K562 (cell line): ENCODE measurements around the gene MGAT4B. TPM values are rescaled to one million over a fixed set of nuclear protein-coding genes. Genes with fewer than 3 reads are reported as not detected.

Source experiments
- ATAC-seq: fragments of 200-7000 bp; cut with Tn5 transposase; 3 replicates; pipeline ENCODE4 v1.9.1; 2020; ENCODE audit warnings: moderate library complexity
- BruUV-seq: library from RNA; stranded (reverse); fragments of 400-500 nt; replicated peaks from 2 replicates; lab custom pipeline; 2021; lab: Mats Ljungman, UMichigan
- CTCF ChIA-PET: fragments of 300-600 bp; formaldehyde crosslinking; extraction: SDS; loops from one replicate; lab custom pipeline; 2021; ENCODE audit warnings: low intra/inter-chr PET ratio; lab: Yijun Ruan, JAX
- POLR2A ChIA-PET: fragments of 300-600, 350-650 bp; sonication (Branson Sonifier 250); formaldehyde crosslinking; extraction: SDS; loops from one replicate; lab custom pipeline; 2021; ENCODE audit warnings: antibody characterized with exemption, inconsistent platforms; lab: Yijun Ruan, JAX
- DNase-seq, 4 experiments: peaks; one replicate each; pipeline versions ENCODE4 v3.0.0 to v3.0.0-alpha.2; 2011 to 2018; ENCODE audit warnings: low spot score in 3 of 4, mixed read lengths in 3 of 4; ENCODE audit errors: extremely low read depth in 1 of 4
- FAIRE-seq: peaks from 2 replicates; lab custom pipeline; 2011; peaks lifted over from hg19 to GRCh38; lab: Jason Lieb, UNC
- H2AFZ ChIP-seq: 2 replicates; pipeline ENCODE4 v1.6.0; 2011; ENCODE audit warnings: low read depth, low read length, control low read depth, inconsistent platforms
- H3K27ac ChIP-seq: fragments of 200-600 bp; 3 replicates; pipeline ENCODE4 v1.8.0; 2011; ENCODE audit warnings: low read depth, mild to moderate bottlenecking, control low read depth, inconsistent platforms, low read length, moderate library complexity, mixed read lengths; ENCODE audit errors: extremely low read depth
- H3K27me3 ChIP-seq, 2 experiments: fragments of 300-600 bp in 1 of 2; 2 replicates in 1 of 2; 3 replicates in 1 of 2; pipeline versions ENCODE4 v1.6.0 to v1.8.0; 2011; ENCODE audit warnings: inconsistent platforms in 2 of 2, low read length in 2 of 2, mild to moderate bottlenecking in 1 of 2, mixed read lengths in 1 of 2, moderate library complexity in 1 of 2; ENCODE audit not compliant: control insufficient read depth in 2 of 2, insufficient read depth in 2 of 2
- H3K36me3 ChIP-seq: fragments of 300-600 bp; 3 replicates; pipeline ENCODE4 v1.8.0; 2011; ENCODE audit warnings: mild to moderate bottlenecking, low read length, inconsistent platforms; ENCODE audit not compliant: control insufficient read depth, insufficient read depth
- H3K4me1 ChIP-seq, 2 experiments: fragments of 200-600 bp in 1 of 2; replicated peaks in 1 of 2; 2 replicates in 1 of 2; 3 replicates in 1 of 2; pipeline versions ENCODE4 v1.5.1 to v1.8.0; 2011; ENCODE audit warnings: inconsistent platforms in 2 of 2, low read length in 2 of 2, mild to moderate bottlenecking in 1 of 2, mixed read lengths in 1 of 2, moderate library complexity in 1 of 2; ENCODE audit not compliant: control insufficient read depth in 2 of 2, insufficient read depth in 2 of 2
- H3K4me2 ChIP-seq: 2 replicates; pipeline ENCODE4 v1.6.1; 2011; ENCODE audit warnings: low read length, control low read depth, inconsistent platforms, mixed read lengths; ENCODE audit not compliant: insufficient read depth
- H3K4me3 ChIP-seq: fragments of 200-600 bp; sonication (generic), shearing (Covaris generic); 2 replicates; pipeline ENCODE4 v1.5.1; 2016; ENCODE audit warnings: control low read depth, inconsistent platforms
- H3K79me2 ChIP-seq: fragments of 200-600 bp; 3 replicates; pipeline ENCODE4 v1.8.0; 2011; ENCODE audit warnings: low read length, inconsistent platforms; ENCODE audit not compliant: control insufficient read depth, insufficient read depth
- H3K9ac ChIP-seq, 2 experiments: 2 replicates each; pipeline versions ENCODE4 v1.6.0 to v1.6.1; 2011; ENCODE audit warnings: low read depth in 2 of 2, low read length in 2 of 2, control low read depth in 1 of 2, inconsistent platforms in 1 of 2, mild to moderate bottlenecking in 1 of 2, mixed read lengths in 1 of 2; ENCODE audit not compliant: insufficient read depth in 1 of 2
- H3K9me1 ChIP-seq: one replicate; pipeline ENCODE4 v1.6.0; 2011; ENCODE audit warnings: inconsistent platforms, mild to moderate bottlenecking, low read length, moderate library complexity; ENCODE audit not compliant: control insufficient read depth, insufficient read depth
- H3K9me3 ChIP-seq: replicated peaks from 2 replicates; pipeline ENCODE4 v1.5.1; 2011; ENCODE audit warnings: low read depth, low read length, inconsistent platforms; ENCODE audit not compliant: control insufficient read depth, insufficient read depth
- H4K20me1 ChIP-seq: replicated peaks from 2 replicates; pipeline ENCODE4 v1.6.1; 2011; ENCODE audit warnings: low read length, inconsistent platforms, mixed read lengths; ENCODE audit not compliant: control insufficient read depth, insufficient read depth
- EP300 ChIP-seq: IDR thresholded peaks from 2 replicates; pipeline ENCODE4 v1.6.1; 2012; ENCODE audit warnings: low read length, improper control_type of control experiment
- HDAC1 ChIP-seq, 2 experiments: fragments of 450-650 bp; IDR thresholded peaks; 2 replicates each; pipeline ENCODE4 v1.6.1; 2016 to 2017; ENCODE audit warnings: inconsistent platforms in 1 of 2, mild to moderate bottlenecking in 1 of 2, moderate library complexity in 1 of 2
- RB1 ChIP-seq: fragments of 450-650 bp; IDR thresholded peaks from 2 replicates; pipeline ENCODE4 v1.6.1; 2017; ENCODE audit warnings: low read depth, mild to moderate bottlenecking
- RFX1 ChIP-seq: fragments of 450-650 bp; IDR thresholded peaks from 2 replicates; pipeline ENCODE4 v1.6.1; 2016; ENCODE audit warnings: mild to moderate bottlenecking, moderate library complexity
- SPI1 ChIP-seq: IDR thresholded peaks from 2 replicates; pipeline ENCODE4 v1.6.1; 2011; ENCODE audit warnings: low read depth, low read length, control low read depth, borderline replicate concordance
- TCF3 ChIP-seq: sonication (generic); formaldehyde crosslinking; IDR thresholded peaks from 2 replicates; pipeline ENCODE4 v1.4.0; 2020; ENCODE audit warnings: mild to moderate bottlenecking, missing genetic modification reagents
- ZNF644 ChIP-seq: fragments of 200-800 bp; sonication (Bioruptor generic); IDR thresholded peaks from 2 replicates; pipeline ENCODE4 v1.6.1; 2016; ENCODE audit warnings: low read depth, missing genetic modification characterization, missing compliant biosample characterization
- ZSCAN32 ChIP-seq: fragments of 450-650 bp; formaldehyde crosslinking; IDR thresholded peaks from 2 replicates; pipeline ENCODE4 v1.4.0; 2020; ENCODE audit warnings: mild to moderate bottlenecking, moderate library complexity
- WGBS: fragments of 100-300 bp; shearing (Covaris generic); methylation state at CpG from one replicate; pipeline ENCODE4 v1.1.6; 2016; ENCODE audit warnings: low coverage, mixed read lengths; ENCODE audit not compliant: insufficient coverage; ENCODE audit errors: missing lambda C conversion rate; 5-methylcytosine and 5-hydroxymethylcytosine counted together
- in situ Hi-C: fragments of 300-500 bp; cut with MboI; formaldehyde crosslinking; loops from 4 replicates; pipeline ENCODE4 v1.15.0; 2018; ENCODE audit warnings: inconsistent platforms, mixed read lengths
- intact Hi-C: fragments of 100-400 bp; cut with micrococcal nuclease; formaldehyde crosslinking; loops from 2 replicates; pipeline ENCODE4 v1.14.2; 2022
- polyA plus RNA-seq, 8 experiments: library from polyadenylated mRNA; depleted of rRNA in 4 of 8; stranded (reverse) in 5 of 8; unstranded in 3 of 8; fragments of >200 nt; fragmentation: Nextera tagmentation in 2 of 8; fragmentation: Illumina TruSeq in 1 of 8; extraction: Ambion mirVana in 2 of 8; extraction: Trizol in 1 of 8; gene quantifications; 2 replicates each; pipeline versions ENCODE4 v1.2.1 to v1.2.3, GENCODE V29; 2011 to 2014; ENCODE audit warnings: inconsistent platforms in 1 of 8, missing spikeins in 1 of 8
- total RNA-seq, 7 experiments: library from RNA; depleted of rRNA in 6 of 7; stranded (reverse); fragments of >200 nt in 6 of 7; fragmentation: Illumina TruSeq in 2 of 7; extraction: Trizol in 2 of 7; gene quantifications; 2 replicates each; pipeline versions ENCODE4 v1.2.1 to v1.2.3, GENCODE V29; 2011 to 2021; ENCODE audit warnings: low replicate concordance in 1 of 7
- TF ChIP-seq, protein P1 (sequence below): fragments of 450-650 bp; IDR thresholded peaks from 2 replicates; pipeline ENCODE4 v1.6.1; 2017; ENCODE audit warnings: antibody characterized with exemption, mild to moderate bottlenecking
- TF ChIP-seq, protein P2 (sequence below), 2 experiments: fragments of 450-650 bp; IDR thresholded peaks; 2 replicates each; pipeline ENCODE4 v1.6.1; 2018; ENCODE audit warnings: mild to moderate bottlenecking in 2 of 2, low read depth in 1 of 2; ENCODE audit not compliant: partially characterized antibody in 2 of 2
- TF ChIP-seq, protein P3 (sequence below): sonication (generic); IDR thresholded peaks from 2 replicates; pipeline ENCODE4 v1.6.1; 2016

Gene MGAT4B
- total and polyA plus RNA-seq, 9 of the 15 experiments (the other 6 are each of a cell fraction or from before 2014, with no cell fraction given), result 0.34 to 133 (median 75.4) TPM

DNA sequence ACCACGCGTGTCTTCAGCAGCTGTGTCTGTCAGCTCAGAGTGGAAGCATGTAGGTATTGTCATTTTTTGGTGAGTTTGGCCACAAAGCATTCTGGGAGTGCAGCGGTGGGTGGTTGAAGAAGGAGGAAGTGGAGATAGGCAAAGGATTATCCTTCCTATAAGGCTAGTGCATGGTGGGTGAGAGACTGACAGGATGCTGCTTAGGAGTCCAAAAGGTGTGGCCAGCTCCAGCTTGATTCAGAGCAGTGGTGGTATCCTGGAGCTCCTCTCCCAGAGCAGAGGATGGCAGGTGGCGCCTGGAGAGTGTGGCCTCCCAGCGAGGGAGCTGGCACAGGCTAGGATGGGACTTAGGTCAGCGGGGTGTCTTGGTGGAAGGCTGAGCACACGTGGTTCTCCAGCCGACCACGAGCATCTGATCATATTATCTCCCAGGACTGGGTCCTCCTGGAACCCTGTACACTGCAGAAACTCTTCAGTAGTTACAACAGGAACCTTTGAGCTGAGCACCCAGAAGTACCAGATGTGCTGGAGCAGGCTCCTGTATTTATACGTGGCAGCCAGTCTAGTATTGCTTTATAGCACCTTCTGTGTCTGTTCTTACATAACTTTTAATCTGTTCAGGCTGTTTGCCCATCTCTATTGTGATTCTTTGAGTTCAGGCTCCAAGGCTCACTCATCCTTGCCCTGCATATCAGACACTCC, 44.4 kb downstream of the MGAT4B start:
- Histone ChIP-seq H3K9me1 (peaks cover 21% of the 10 kb centered on the region), H3K27me3 (no peaks in the 10 kb centered on the region), H3K79me2 (peaks cover 84% of the 10 kb centered on the region), H3K9me3 (no peaks in the 10 kb centered on the region), H3K4me1 (peaks cover 27 to 52% of the 10 kb centered on the region in 2 experiments), H3K9ac (peak overlapping the region; percentile 21 to 26; a peak in 2 of 4 replicates), H3K36me3 (peaks cover 31% of the 10 kb centered on the region), H3K27ac (peak overlapping the region; percentile 59), H4K20me1 (peaks cover 49% of the 10 kb centered on the region), H3K4me3 (no peak overlapping the region), H2AFZ (0 out of 2 replicates have a peak overlapping the region, but pooled peaks have one; percentile 1), H3K4me2 (peak overlapping the region; percentile 63)
- ATAC-seq (peak; percentile 79), DNase-seq (peak; percentile 43 to 66 (median 58)), FAIRE-seq (peak; percentile 59)
- intact Hi-C loops (loop anchor here (1.0 to 5.0 kb wide), 2 partner anchors 59 to 330 kb away; no protein-coding TSS in a partner anchor), in situ Hi-C loops (no loop called here)
- 15% methylated on average over 10 of the region's 10 CpGs for WGBS
- no TSS peak for BruUV-seq
- ChIA-PET CTCF (interaction anchor here (0.8 to 1.2 kb wide), 3 partner anchors 60 to 95 kb away, joined by 3 read pairs; no protein-coding TSS in a partner anchor), POLR2A (interaction anchor here (0.8 to 1.5 kb wide), 6 partner anchors 10 to 58 kb away, joined by 3 to 6 read pairs (median 4); partner anchors contain the start of gene SQSTM1)
- TF ChIP-seq, protein P1, sequence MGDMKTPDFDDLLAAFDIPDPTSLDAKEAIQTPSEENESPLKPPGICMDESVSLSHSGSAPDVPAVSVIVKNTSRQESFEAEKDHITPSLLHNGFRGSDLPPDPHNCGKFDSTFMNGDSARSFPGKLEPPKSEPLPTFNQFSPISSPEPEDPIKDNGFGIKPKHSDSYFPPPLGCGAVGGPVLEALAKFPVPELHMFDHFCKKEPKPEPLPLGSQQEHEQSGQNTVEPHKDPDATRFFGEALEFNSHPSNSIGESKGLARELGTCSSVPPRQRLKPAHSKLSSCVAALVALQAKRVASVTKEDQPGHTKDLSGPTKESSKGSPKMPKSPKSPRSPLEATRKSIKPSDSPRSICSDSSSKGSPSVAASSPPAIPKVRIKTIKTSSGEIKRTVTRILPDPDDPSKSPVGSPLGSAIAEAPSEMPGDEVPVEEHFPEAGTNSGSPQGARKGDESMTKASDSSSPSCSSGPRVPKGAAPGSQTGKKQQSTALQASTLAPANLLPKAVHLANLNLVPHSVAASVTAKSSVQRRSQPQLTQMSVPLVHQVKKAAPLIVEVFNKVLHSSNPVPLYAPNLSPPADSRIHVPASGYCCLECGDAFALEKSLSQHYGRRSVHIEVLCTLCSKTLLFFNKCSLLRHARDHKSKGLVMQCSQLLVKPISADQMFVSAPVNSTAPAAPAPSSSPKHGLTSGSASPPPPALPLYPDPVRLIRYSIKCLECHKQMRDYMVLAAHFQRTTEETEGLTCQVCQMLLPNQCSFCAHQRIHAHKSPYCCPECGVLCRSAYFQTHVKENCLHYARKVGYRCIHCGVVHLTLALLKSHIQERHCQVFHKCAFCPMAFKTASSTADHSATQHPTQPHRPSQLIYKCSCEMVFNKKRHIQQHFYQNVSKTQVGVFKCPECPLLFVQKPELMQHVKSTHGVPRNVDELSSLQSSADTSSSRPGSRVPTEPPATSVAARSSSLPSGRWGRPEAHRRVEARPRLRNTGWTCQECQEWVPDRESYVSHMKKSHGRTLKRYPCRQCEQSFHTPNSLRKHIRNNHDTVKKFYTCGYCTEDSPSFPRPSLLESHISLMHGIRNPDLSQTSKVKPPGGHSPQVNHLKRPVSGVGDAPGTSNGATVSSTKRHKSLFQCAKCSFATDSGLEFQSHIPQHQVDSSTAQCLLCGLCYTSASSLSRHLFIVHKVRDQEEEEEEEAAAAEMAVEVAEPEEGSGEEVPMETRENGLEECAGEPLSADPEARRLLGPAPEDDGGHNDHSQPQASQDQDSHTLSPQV, result peak; percentile 33; the same call in 1 of the 2 replicates
- no peak for TF ChIP-seq EP300
- no peak for TF ChIP-seq RB1
- TF ChIP-seq, protein P2, sequence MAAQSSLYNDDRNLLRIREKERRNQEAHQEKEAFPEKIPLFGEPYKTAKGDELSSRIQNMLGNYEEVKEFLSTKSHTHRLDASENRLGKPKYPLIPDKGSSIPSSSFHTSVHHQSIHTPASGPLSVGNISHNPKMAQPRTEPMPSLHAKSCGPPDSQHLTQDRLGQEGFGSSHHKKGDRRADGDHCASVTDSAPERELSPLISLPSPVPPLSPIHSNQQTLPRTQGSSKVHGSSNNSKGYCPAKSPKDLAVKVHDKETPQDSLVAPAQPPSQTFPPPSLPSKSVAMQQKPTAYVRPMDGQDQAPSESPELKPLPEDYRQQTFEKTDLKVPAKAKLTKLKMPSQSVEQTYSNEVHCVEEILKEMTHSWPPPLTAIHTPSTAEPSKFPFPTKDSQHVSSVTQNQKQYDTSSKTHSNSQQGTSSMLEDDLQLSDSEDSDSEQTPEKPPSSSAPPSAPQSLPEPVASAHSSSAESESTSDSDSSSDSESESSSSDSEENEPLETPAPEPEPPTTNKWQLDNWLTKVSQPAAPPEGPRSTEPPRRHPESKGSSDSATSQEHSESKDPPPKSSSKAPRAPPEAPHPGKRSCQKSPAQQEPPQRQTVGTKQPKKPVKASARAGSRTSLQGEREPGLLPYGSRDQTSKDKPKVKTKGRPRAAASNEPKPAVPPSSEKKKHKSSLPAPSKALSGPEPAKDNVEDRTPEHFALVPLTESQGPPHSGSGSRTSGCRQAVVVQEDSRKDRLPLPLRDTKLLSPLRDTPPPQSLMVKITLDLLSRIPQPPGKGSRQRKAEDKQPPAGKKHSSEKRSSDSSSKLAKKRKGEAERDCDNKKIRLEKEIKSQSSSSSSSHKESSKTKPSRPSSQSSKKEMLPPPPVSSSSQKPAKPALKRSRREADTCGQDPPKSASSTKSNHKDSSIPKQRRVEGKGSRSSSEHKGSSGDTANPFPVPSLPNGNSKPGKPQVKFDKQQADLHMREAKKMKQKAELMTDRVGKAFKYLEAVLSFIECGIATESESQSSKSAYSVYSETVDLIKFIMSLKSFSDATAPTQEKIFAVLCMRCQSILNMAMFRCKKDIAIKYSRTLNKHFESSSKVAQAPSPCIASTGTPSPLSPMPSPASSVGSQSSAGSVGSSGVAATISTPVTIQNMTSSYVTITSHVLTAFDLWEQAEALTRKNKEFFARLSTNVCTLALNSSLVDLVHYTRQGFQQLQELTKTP (IDR thresholded peaks at IDR 0.05; ENCODE audit: low read depth in 1 of 2, partially characterized antibody in 2 of 2), result peak in 1 of 2 experiments; percentile 70
- no peak for TF ChIP-seq ZNF644 (tag)
- no peak for TF ChIP-seq RFX1
- no peak for TF ChIP-seq ZSCAN32 (CRISPR knock-in tag)
- TF ChIP-seq, protein P3, sequence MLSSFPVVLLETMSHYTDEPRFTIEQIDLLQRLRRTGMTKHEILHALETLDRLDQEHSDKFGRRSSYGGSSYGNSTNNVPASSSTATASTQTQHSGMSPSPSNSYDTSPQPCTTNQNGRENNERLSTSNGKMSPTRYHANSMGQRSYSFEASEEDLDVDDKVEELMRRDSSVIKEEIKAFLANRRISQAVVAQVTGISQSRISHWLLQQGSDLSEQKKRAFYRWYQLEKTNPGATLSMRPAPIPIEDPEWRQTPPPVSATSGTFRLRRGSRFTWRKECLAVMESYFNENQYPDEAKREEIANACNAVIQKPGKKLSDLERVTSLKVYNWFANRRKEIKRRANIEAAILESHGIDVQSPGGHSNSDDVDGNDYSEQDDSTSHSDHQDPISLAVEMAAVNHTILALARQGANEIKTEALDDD, result peak; percentile 89
- TF ChIP-seq HDAC1 (IDR thresholded peaks at IDR 0.05), result peak in 1 of 2 experiments; percentile 59; a peak in 1 of 4 replicates
- peak; percentile 97 for TF ChIP-seq SPI1
- TF ChIP-seq TCF3 (CRISPR knock-in tag), result peak; percentile 8; the same call in 1 of the 2 replicates
